ENCODE measurements around the gene CYP2W1. TPM values are rescaled to one million over a fixed set of nuclear protein-coding genes. Genes with fewer than 3 reads are reported as not detected.

CYP2W1 gene
- total RNA-seq, 1 experiment from 2014 or later: not detected

GRCh38 chr7:1015196-1016121 is 32.5 kb downstream of the CYP2W1 start:
- DNase-seq (ENCODE audit: low spot score): no peak

- DNase-seq (ENCODE audit: low spot score): no peak
These were observed 33.9 kb downstream of the CYP2W1 start for GRCh38 chr7:1016577-1017531.

- DNase-seq (ENCODE audit: low spot score): no peak
These were observed 34.8 kb downstream of the CYP2W1 start for GRCh38 chr7:1017586-1018333.

- no peak for DNase-seq (ENCODE audit: low spot score)
These were observed 35.3 kb downstream of the CYP2W1 start for GRCh38 chr7:1018334-1018695.

GRCh38 chr7:1019255-1019785 is 36.3 kb downstream of the CYP2W1 start:
- no peak for DNase-seq (ENCODE audit: low spot score)

GRCh38 chr7:1019789-1020610 is 37.0 kb downstream of the CYP2W1 start:
- DNase-seq (ENCODE audit: low spot score): no peak

GRCh38 chr7:1020849-1021251 is 37.9 kb downstream of the CYP2W1 start:
- DNase-seq (ENCODE audit: low spot score): no peak

- no peak for DNase-seq (ENCODE audit: low spot score)
These were observed 38.4 kb downstream of the CYP2W1 start for GRCh38 chr7:1021366-1021765.

- no peak for DNase-seq (ENCODE audit: low spot score)
These were observed 39.0 kb downstream of the CYP2W1 start for GRCh38 chr7:1021931-1022330.

- DNase-seq (ENCODE audit: low spot score): no peak
These were observed 39.4 kb downstream of the CYP2W1 start for GRCh38 chr7:1022356-1022755.

- DNase-seq (ENCODE audit: low spot score): no peak
These were observed 40.0 kb downstream of the CYP2W1 start for GRCh38 chr7:1022801-1023465.

GRCh38 chr7:1024331-1024841 is 41.4 kb downstream of the CYP2W1 start:
- no peak for DNase-seq (ENCODE audit: low spot score)

GRCh38 chr7:1024876-1025742 is 42.1 kb downstream of the CYP2W1 start:
- no peak for DNase-seq (ENCODE audit: low spot score)

GRCh38 chr7:1025743-1026581 is 43.0 kb downstream of the CYP2W1 start:
- DNase-seq (ENCODE audit: low spot score): no peak

GRCh38 chr7:1026721-1027161 is 43.8 kb downstream of the CYP2W1 start:
- DNase-seq (ENCODE audit: low spot score): no peak

GRCh38 chr7:1027242-1028043 is 44.5 kb downstream of the CYP2W1 start:
- DNase-seq (ENCODE audit: low spot score): no peak
